Stimulated activated CD4-positive, alpha-beta T cell treated with anti-CD3 and anti-CD28 coated beads, Interleukin-4, amount 100 ng/mL, for 4 hours (primary cell): Measurements from ENCODE around the gene CDK5.

Experiments
- DNase-seq, 2 experiments: peaks; one replicate each; pipeline ENCODE4 v3.0.0-alpha.2; 2020

CDK5 gene

GRCh38 chr7:151057506-151057988 is at the start of gene CDK5:
Gene CDK5, minus strand, starts transcription at chr7:151057897. Its CDS starts 49 bp downstream, at chr7:151057848.
- DNase-seq: no peak

DNA sequence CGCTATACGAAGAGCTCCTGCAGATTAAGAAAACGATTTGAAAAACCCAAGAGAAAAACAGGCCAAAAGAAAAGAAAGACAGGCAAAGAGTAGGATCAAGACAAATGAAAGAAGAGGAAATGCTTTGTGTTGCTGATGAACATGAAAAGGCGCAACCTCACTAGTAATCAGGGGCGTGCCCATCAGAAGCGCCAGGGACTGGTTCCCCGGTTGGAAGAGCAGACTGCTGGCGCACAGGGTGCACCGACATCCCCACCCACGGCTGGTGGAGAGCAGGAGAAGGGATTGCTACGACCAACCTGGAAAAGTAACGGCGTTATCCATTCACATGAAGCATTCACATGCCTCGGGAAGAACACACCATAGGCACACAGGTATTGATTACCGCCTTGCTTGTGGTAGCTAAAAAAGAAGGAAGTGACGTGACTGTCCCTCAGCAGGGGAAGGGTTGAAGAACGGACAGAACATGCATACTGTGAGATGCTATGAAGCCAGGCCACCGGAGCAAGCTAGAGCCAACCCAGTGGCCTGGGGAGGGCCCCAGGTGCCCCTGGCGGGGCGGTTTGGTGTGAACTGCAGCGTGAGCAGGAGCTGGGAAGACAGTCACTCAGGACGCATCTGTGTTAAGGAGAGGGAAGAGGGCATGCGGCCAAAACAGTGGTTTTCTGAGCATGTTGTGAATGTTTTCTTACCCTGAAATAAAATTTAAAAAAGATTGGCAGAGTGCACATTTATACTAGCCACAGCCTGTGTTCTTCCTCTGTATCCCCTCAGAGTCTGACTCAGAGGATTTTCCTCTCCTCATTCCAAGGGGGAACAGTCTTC is 46.9 kb upstream of the CDK5 start:
- DNase-seq: no peak

GRCh38 chr7:151103973-151104372 is 46.3 kb upstream of the CDK5 start:
- no peak for DNase-seq

DNA sequence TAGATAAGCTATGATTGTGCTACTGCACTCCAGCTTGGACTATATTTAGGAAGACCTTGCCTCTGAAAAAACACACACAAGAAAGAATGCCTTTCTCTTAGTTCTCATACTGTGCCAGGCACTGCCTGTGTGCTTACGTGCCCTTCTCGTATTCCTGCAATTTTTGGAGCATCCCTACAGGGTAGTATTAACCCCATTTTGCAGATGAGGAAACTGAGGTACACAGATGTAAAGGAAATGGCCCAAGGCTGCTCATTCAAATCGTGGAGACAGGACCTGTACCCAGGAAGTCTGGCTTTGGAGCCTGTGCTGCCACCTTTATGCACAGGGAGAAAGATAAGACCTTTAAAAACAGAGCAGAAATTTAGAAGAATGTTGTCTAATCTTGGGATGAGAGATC is 45.3 kb upstream of the CDK5 start:
- DNase-seq: no peak

DNA sequence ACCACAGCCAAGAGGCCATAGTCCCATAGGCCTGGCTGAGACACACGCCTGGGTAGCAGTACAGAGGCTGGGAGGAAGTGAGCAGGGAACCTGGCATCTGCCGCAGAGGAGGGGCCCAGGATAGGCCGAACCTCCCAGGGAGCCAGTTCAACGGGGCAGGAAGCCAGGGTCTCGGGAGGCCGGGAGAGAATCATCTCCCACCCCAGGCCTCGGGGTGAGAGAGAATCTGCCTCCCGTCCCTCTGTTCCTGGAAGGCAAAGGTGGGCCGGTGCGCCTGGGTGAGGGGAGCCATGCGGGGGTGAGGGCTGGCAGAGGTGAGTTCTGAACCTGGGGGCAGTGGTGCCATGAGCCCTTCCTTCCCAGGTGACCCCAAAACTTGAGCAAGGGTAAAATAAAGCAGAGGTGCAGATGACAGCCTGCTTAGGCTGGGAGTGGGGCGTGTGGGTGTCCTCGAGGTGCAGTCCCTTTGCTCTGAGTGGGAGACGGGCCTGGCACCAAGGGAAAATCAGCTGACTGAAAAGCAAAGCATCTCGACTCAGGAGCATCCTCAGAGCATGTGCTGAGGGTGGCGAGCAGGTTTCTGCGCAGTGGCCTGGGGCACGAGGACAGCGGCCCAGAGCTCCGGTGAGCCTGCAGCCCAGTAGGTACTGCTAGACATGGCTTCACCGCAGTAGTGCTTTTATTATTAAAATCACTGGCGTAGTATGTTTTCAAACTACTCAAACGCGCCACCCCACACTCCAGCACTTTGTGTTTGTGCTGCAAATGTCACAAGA is 44.1 kb upstream of the CDK5 start:
- no peak for DNase-seq

DNA sequence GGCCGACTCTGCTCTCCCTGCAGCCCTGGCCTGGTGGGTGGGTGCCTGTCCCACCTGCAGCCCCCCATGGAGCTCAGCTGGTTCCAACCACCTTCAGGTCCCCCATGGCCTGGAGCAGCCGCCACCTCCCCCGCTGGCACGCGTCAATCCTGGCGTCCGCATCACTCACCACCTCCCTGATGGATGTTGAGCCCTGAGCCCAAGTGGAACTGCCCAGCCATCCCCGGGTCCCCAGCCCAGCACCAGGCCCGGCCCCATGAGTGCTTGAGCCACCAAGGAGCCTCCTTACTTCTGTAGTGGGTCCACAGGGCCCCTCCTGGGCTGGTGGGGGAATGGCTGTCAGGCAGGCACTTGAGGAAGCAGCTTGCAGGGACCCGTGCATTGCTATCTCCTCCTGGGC is 43.2 kb upstream of the CDK5 start:
- no peak for DNase-seq

DNA sequence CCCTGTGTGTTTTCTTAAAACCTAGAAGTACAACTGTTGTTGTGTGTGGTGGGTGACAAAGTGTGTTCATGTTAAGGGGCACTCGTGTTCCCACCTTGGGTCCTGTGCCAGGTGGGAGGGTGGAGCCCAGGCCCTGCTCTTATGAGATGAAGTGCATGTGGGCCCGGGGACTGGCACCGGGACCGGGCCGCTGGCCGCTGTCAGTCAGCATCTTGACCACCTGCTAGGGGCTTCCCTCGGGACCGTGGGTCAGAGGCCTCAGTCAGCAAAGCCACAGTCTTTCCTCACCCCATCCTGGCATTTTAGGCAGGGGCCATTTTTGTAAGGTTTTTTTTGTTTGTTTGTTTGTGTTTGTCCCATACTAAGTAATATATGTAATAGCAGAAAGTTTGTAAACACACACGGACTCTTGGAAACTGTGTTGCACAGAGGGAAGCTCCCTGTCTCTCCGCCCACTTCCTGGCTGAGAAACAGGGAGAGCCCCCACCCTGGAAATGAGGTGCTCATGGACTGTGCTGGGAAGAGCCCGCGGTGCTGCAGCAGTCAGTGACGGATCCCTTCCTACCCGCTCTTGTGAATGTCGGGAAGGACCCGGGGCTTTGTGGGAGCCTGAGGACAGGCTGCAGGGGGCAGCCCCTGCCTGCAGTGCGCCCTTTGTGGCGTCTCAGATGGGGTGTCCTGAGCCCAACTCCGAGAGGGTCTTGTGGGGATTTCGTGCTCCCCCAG is 42.0 kb upstream of the CDK5 start:
- no peak for DNase-seq

GRCh38 chr7:151095828-151096475 is 38.3 kb upstream of the CDK5 start:
- DNase-seq: no peak

- DNase-seq: no peak
Measured at GRCh38 chr7:151095123-151095797, 37.6 kb upstream of the CDK5 start.

GRCh38 chr7:151094675-151095074 is 37.0 kb upstream of the CDK5 start:
- no peak for DNase-seq

- no peak for DNase-seq
Measured at GRCh38 chr7:151093748-151094147, 36.1 kb upstream of the CDK5 start.

DNA sequence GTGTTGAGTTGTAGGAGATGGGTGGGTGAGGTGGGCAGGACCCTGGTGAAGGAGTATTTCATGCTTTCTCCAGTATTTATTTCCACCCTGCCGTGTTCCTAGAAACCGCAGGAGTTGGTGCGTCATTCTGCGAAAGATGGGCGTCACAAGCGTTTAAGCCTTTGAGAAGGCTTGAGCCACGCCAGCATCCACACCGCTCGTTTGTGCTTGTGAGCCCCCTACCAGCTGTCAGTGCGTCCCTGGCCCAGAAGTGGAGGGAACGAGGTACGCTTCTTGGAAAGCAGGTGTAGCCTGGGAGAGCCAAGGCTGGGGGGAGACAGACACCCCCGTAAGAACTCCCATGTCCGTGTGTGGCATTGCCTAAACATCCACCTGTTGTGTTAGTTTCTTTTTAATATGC is 34.3 kb upstream of the CDK5 start:
- no peak for DNase-seq

DNA sequence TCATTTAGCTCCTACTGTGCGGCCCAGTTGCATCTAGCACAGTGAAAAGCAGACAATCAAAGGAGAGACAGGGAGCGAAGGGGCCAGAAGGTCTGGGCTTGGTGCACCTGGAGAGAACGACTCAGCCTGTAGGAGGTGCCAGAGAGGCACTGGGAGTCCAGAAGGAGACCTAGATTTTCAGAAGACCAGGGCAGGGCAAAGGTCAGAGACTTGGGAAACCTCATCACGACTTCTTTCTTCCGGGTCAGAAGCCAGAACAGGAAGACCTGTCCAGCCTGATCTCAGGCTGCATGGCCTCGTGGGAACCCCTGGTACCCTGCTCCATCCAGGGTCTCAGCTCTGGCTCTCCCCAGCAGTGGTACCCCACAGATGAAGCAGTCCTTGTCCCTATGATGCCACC is 33.7 kb upstream of the CDK5 start:
- no peak for DNase-seq

DNA sequence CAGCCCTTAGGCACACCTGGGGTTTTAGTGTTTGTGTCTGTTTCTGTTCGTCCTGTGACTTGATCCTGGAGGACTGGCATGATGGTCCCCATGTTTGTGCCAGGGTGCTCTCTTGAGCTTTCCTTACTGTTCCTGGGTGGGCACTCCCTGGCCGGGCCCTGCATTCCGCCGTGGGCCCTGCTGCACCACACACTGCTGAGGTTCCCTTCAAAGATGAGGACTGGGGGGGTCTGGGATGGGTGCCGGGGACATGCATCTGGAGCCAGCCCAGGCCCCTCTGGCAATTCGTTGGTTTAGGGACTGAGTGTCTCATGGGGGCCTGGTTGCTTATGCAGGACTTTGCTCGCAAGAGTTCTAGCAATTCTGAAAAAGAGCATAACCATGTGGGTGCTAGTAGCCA is 33.3 kb upstream of the CDK5 start:
- no peak for DNase-seq

DNA sequence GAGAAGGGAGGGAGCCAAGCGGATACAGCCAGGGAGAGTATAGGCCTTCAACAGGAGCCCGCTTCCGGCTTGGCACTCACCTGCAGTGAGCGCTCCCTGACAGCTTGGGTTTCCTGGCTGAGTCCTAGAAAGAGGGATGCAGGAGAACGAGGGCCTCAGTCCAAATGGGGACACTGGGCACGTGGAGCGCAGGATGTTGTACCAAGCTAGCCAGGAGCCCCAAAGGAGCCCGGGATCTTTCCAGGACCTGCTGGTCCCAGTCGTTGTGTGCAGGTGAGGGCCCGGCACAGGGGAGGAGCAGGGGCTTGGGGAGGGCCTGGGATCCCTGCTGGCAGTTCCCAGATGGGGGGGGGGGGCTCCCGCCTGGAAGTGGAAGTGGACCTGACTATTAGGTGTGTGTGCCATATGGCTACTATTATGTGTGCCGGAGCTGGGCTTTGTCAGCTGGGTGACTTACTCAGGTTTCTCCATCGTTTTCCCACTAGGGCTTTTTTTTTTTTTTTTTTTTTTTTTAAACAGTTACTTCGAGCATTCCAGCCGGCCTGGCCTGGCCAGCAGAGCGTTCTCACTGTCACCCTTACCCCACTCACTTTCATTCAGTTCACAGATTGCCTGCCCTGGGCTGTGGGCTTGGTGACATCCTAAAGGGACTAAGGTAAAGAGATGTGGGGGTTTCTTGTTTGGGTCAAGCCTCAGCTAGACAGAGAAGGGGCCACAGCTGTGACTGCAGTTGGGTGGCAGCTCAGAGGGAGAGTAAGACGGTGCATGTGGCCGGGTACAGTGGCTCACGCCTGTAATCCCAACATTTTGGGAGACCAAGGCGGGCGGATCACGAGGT is 32.4 kb upstream of the CDK5 start:
- DNase-seq: no peak

DNA sequence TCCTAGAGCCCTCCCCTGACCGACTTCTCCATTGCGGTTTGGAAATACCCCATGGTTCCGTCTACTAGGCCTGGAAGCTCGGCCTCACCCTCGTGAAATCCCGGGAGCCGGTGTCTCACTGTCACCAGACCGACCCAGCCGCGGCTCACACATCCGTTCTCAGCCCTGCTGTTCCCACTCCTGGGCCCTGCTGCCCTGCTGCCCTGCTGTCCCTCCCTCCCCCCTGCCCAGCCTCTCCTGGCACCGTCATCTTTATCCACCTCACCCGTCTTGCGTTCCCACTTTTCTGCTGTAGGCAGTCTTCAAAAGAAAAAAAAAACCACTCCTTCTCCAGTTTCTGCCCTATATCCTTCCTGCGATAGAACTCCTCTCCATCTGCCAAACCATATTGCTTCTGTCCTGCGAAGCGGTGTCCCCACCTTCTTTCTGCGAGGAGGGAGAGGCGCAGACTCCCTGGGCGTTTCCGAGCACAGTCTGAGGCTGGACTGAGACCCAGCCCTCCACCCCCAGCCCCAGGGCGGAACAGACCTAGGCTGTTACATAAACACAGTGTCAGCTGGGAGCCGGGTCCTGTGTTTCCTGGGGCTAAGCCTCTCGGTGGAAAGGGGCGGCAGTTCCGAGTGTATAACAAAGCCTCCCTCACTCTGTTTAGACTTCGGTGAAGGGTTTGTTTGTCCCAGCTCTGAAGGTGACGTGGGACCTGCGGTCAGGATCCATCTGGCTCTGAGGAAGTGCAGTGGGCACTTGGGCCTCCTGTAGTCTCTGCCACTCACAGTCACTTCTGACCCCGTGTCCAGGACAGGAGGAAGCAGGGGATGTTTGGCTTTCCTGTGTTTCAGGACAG is 31.4 kb upstream of the CDK5 start:
- no peak for DNase-seq

GRCh38 chr7:151088019-151088855 is 30.5 kb upstream of the CDK5 start:
- no peak for DNase-seq

DNA sequence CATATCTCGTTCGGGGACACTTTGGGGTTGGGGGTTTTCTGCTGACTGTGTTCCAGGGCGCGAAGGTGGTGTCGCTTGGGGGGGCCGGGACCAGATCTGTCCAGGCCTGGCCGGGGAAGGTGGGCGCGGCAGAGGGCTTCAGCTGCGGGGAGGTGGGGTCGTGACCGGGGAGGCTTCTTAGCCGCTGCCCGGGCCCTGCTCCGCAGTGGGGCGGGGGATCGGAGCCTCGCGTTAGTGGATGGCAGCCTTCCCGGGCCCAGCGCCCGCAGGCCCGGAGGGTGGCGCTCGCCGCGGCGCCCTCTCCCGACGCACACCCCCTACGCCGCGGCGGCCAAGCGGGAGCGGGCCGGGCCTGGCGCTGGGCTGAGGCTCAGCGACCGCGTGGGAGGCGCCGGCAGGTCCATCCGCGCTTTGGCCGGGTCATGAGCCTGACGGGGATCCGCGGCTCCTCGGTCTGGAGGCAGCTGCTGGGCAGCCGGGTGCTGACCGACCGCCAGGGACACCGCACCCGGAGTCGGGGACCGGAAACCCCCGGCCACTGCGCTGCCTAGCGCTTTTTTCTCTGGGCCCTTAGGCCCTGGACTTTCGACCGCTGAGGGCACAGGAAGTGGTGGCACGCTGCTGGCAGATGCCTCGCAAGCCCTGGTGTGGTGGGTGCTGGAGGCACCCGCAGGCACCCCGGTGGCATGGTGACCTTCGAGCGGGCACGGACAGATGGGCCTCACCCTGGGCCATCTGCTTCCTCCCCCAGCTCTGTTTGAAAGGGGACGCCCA is 29.7 kb upstream of the CDK5 start:
- peak in 1 of 2 experiments; percentile 40 for DNase-seq

GRCh38 chr7:151086802-151087244 is 29.1 kb upstream of the CDK5 start:
- no peak for DNase-seq
